GM18951 (cell line): ENCODE measurements around the gene STEAP3.

Experiments used
- POLR2A ChIP-seq: IDR thresholded peaks from 4 replicates; pipeline ENCODE4 v1.6.1; 2011; ENCODE audit warnings: mild to moderate bottlenecking; ENCODE audit not compliant: insufficient read length, insufficient read depth; ENCODE audit errors: extremely low read depth
- in situ Hi-C: fragments of 300-500 bp; cut with MboI; formaldehyde crosslinking; loops from one replicate; pipeline ENCODE4 v1.12.0; 2022; ENCODE audit warnings: low sequenced_read_pairs, mixed read lengths, inconsistent platforms; ENCODE audit not compliant: unreplicated experiment

STEAP3 gene

DNA sequence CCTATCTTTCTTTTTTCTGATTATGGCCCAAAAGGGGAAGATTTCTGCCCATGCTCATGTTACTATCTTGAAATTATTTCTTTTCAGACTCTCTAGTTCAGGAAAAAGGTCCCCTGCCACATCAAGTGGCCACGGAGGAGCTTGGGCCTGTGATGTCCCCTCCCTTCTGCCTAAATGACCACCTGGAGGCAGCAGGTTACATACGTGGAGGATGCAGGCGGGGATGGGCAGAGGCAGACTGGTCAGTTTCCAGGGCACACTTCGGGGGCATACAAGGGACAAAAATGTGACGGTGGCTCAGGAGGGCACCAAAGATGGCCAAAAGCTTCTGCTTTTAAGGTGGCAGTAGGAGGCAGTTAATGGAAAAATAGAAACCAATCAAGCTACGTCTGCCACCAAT, 30.7 kb upstream of the STEAP3 start:
- in situ Hi-C loops = no loop called here

DNA sequence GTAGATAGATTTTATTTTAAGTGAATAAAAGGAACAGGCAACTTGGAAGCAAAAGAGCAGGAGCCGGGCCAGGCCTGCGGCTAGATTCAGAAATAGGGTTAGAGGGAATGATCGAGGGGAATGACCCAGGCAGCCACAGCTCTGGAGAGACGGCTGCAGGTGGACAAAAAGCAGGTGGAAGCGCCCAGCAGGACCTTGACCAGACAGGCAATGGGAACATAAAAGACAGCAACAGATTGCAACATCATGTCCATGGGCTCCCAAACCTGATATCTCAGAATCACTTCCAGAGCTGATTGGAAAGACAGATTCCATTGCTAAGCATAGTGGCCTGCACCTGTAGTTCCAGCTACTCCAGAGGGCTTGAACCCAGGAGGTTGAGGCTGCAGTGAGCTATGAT, 28.6 kb upstream of the STEAP3 start:
- in situ Hi-C loops = no loop called here
- no peak for TF ChIP-seq POLR2A

More for the DNA sequence above, 30.7 kb upstream of the STEAP3 start:
- no peak for TF ChIP-seq POLR2A

DNA sequence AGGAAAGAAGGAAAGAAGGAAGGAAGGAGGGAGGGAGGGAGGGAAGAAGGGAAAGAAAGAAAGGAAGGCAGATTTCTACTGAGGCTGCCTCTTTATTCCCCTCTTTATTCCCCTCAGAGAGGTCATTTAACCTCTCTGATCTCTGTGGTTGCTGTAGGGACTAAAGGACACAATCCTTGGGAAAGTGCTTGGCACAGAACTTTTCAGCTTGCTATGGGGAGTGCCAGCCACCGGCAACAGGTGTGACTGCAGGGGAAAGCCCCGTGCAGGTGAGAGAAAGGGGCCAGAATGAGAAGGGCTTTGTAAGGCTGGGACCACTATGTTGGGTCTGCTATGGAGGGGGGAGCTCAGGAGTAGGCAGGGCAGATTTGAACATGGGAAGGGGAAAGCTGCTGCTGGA, 27.7 kb upstream of the STEAP3 start:
- in situ Hi-C loops = no loop called here
- no peak for TF ChIP-seq POLR2A

DNA sequence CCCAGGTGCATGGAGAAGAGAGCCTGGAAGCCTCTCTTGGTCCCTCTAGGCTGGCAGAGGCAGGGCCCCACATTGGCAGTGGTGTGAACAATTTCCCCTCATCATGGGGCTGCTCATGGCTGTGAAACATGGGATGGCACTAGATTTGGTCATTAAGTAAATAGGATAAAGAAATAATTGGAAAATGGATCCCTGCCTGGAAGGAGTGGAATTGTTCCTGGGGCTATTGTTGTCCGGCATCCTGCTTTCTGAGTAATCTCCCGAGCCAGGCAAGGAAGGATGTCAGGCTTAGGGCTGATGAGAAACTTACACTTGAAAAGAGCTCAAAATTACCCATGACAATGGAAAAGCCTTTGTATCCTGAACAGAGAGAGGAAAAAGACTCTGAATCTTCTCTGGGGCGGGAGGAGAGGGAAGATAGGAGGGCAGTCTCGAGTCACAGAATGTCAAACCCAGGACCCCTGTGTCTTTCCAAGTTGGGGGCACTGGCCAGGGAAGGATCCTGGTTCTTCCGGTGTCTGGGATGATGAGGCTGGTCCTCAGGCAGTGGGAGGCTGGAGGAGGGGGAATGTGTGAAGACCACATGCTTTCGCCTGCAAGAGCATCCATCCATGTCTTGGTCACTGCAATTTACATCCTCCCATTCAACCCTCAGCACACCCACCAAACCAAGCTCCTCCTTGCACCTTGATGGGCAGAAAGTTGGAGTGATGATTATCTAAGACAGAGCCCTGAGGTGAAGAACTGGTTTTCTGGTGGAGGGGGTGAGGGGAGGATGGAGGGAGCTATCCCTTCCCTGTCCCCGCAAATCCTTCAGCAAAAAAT, 27.1 kb upstream of the STEAP3 start:
- in situ Hi-C loops = no loop called here
- TF ChIP-seq POLR2A = no peak

- in situ Hi-C loops = no loop called here
- no peak for TF ChIP-seq POLR2A
Measured at GRCh38 chr2:119197126-119197405, 26.6 kb upstream of the STEAP3 start.

GRCh38 chr2:119197529-119198239, 25.9 kb upstream of the STEAP3 start:
- no peak for TF ChIP-seq POLR2A
- in situ Hi-C loops = no loop called here

DNA sequence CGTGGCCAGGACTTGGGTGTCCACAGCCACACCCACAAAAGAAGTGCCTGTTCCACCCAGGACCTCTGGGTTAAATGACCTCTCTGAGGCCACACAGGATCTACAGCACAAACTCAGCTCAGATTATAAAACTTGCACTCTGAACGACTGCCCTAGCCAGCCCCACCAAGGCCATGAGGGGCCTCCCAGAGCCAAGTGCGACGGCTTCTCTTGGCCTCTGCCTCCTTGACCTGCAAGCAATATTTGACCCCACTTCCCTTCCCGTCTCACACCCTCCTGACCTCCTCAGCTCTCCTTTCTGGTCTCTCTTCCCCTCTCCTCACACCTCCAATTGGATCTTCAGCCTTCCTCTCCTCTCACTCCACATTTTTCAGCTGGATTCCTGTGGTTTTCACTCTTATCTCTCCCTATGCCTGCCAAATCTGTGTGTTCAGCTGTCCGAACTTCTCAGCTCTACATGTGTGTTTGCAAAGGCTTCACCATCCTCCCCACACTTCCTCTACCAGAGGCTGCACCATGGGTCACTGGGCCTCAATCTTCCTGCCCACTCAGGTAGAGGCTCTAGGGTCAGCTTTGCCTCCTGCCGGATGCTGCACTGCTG, 25.3 kb upstream of the STEAP3 start:
- TF ChIP-seq POLR2A = no peak
- in situ Hi-C loops = no loop called here

GRCh38 chr2:119201815-119202214, 21.8 kb upstream of the STEAP3 start:
- in situ Hi-C loops = no loop called here
- TF ChIP-seq POLR2A = no peak

DNA sequence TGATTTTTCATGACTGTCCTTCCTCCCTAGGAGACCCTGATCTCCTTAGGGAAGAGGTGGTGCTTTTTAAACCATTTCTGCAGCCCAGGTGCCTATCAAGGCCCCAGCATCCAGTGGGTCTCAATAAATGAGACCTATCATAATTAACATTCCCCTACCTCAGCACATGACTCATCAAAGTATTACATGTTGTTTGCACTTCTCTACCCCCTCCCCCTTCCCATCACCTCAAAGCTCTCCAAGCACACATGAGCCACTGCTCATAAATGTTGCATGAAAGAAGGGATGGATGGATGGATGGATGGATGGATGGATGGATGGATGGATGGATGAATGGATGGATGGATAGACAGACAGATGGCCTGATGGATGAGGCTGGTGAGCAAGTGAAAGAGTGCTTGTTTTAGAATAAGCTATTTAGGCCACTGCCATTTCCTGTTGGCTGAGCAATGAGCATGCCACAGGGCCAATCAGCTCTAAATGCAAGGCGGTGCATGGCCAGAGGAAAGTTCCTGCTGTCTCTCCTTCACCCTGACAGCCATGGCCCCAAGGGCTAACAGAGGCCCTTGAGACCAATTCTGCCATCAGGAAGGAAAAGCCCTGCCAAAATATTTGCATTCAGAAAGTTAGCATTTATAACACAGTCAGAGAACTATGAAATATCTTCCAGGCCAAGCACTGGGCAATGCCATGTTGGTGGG, 20.9 kb upstream of the STEAP3 start:
- TF ChIP-seq POLR2A = no peak
- in situ Hi-C loops = no loop called here

- in situ Hi-C loops = no loop called here
- no peak for TF ChIP-seq POLR2A
Measured at GRCh38 chr2:119204525-119204924, 19.1 kb upstream of the STEAP3 start.

DNA sequence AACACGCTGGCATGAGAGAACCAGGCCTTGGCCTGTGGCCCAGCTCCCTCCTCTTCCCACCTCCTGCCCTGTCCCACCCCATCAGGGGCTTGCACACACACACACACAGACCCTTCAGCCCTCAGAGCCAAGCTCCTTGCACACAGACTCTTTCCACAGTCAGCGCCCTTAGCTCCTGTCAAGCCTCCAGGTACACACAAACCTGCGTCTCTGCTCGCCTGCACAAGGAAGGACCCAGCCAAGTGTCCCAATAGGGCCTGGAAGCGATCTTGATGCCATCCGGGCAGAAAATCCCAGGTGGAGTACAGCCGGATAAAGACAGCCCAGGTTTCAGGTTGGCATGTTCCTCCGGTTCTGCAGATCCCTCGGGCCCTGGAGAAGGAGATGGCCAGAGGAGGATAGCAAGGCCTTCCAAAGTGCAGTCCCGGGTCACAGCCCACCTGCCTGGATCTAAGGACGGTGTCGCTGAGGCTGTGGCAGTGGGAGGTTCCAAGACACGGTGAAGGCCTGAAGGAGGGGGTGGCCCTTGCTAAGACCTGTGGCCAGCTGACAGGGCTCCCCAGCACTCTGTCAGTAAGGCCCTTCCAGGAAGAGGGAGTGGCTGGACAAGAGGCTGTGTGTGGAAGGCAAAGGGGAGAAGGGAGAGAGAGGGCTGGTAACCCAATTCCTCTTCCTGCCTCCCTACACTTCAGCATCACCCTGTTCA, 18.5 kb upstream of the STEAP3 start:
- in situ Hi-C loops = no loop called here
- TF ChIP-seq POLR2A = no peak

DNA sequence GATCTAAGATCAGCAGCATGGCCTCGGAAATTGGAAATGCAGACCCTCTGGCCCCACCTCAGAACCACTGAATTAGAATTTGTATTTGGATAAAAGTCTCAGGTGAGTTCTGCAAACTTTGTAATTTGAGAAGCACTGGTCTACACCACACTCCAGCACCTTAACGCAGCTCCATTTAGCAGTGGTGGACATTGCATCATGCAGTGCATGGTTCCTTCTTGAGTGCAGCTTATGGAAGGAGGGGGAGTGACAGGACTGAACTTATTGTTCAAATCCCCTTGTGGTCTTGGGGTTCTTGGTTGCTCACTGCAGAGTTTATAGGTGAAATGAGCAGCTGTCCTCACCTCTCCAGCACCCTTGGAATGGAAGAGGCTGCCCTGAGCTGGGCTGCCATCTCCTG, 17.4 kb upstream of the STEAP3 start:
- no peak for TF ChIP-seq POLR2A
- in situ Hi-C loops = no loop called here

DNA sequence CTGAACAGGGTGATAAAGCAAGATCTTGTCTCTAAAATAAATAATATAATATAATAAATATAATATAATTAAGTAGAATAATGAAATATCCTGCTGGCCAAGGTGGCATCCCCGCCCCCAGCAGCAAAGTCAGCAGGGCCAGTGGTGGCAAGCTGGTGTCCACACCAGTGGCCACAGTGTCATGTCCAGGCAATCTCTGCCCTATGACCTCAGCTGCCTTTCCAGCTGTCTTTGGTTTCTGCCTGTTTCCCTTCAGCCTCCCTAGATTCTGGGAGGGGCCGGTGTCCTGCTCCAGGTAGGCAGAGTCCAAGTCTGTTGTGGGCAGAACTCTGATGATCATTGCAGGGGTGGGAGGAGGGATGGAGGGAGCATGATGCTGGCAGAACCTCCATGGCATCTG, 16.2 kb upstream of the STEAP3 start:
- in situ Hi-C loops = no loop called here

More for the DNA sequence above, 16.2 kb upstream of the STEAP3 start:
- no peak for TF ChIP-seq POLR2A
